GM11168 (cell line): Measurements from ENCODE around the gene TRIM14.

Experiments
- in situ Hi-C: fragments of 300-500 bp; cut with MboI; formaldehyde crosslinking; loops from one replicate; pipeline ENCODE4 v1.12.0; 2022; ENCODE audit warnings: low sequenced_read_pairs; ENCODE audit not compliant: unreplicated experiment

TRIM14 gene, protein sequence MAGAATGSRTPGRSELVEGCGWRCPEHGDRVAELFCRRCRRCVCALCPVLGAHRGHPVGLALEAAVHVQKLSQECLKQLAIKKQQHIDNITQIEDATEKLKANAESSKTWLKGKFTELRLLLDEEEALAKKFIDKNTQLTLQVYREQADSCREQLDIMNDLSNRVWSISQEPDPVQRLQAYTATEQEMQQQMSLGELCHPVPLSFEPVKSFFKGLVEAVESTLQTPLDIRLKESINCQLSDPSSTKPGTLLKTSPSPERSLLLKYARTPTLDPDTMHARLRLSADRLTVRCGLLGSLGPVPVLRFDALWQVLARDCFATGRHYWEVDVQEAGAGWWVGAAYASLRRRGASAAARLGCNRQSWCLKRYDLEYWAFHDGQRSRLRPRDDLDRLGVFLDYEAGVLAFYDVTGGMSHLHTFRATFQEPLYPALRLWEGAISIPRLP

DNA sequence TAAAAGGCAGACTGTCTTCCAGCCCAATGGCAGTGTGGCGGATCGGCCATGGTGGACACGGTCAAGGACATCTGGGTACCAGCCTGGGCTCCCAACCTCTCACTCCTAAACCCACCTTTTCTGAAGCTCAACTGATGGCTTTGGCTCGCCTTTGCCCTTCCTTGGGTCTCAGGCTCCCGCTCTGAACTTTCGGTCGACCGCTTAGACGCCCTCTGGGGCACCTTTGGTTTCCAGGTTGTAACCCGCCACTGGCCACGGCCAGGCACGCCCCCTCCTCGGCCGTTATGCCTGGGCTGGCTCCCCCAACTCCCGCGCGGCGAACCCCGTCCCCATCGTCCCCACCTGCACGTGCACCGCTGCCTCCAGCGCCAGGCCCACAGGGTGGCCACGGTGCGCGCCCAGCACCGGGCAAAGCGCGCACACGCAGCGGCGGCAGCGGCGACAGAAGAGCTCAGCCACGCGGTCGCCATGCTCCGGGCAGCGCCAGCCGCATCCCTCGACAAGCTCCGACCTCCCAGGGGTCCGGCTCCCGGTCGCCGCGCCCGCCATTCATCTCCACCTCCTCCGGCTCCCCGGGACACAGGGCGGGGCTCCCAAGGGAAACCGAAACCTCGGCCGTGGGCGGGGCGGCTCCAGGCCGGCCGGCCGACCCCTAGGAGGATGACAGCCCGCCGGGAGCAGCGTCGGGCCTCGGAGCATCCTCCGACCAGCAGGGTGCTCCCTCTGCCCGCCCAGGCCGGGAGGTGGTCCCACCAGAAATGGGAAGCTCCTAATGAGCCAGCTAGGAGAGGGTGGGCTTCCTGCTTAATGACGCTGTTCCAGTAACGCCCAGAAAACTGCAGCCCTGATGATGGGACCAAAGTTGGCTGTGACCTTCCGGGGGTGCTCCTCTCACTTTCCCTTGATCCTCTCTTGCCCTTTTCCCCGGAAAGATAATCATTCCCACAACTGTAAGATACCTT is at the start of gene TRIM14:
TRIM14 (minus strand) TSS at position 583 of the 962 bp plus-strand sequence; CDS start at position 549, 34 bp downstream.
- in situ Hi-C loops: no loop called here

DNA sequence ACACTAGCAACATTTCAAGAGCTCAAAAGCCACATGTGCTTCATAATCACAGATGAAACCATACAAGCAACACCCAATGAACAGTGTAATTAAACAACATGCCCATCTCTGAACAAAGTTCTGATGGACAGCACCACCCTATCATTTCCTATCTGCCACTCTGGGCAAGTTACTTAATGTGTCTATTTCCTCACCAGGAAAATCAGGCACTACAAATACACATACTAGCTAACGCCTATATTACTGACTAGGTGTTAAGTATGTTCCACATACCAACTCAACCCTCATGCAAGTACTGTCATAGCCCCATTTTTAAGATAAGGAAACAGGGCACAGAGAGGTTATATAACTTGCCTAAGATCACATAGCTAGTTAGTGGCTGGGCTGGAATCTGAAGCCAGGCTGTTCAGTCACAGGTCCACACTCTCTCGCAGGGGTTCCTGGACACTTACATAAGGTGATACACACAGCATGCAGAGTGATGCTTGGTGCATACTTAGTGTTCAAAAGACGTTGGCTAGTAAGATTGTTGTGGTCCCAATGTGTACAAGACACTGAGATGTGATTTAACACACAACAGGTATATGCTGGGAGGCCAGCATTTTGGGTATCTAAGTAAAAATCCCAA is 49.2 kb upstream of the TRIM14 start:
- in situ Hi-C loops: no loop called here

DNA sequence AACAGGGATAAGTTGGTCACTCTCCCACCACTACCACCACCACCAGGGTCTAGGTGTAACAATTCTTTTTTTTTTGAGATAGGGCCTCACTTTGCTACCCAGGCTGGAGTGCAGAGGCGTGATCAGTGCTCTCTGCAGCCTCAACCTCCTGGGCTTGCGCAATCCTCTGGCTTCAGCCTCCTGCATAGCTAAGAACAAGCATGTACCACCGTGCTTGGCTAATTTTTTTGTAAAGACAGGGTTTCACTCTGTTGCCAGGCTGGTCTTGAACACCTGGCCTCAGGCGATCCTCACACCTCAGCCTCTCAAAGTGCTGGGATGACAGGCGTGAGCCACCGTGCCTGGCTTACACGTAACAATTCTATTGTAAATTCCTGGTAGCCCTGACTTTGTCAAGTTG is 45.9 kb upstream of the TRIM14 start:
- in situ Hi-C loops: no loop called here

DNA sequence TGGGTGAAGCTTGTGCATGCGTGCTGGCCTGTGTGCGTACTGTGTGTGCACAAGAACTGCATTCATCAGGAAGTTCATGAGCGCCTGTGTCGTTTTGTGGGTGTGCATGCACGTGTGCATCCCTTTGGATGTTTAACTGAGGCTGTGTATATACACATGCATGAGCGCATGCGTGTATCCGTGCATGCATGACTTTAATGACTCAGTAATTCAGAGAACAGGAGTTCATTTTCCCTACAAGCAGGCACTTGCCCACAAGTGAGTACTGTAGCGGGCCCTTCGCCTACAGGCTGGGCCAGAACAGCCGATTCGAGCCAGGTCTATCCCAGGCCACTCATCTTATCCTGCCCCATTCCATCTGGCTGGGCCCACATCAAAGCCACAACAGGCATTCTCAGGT is 43.6 kb upstream of the TRIM14 start:
- in situ Hi-C loops: no loop called here

DNA sequence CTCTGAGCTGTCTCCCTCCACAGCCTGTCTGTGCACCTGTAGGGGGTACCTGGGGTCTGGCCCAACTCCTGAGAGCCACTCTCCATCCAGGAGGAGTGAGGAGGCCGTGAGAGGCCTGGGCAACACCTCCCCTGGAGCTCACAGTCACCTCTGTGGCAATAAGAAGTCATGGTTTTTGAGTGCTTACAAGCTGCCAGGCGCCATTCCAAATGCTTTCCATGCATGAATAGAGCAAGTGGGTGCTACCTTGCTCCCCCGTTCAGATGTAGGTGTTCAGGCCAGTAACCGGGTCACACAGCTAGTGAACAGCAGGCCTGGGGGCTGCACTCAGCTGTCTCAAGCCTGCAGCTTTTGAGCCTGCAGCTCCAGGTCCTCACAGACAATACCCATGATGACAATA is 42.8 kb upstream of the TRIM14 start:
- in situ Hi-C loops: no loop called here

DNA sequence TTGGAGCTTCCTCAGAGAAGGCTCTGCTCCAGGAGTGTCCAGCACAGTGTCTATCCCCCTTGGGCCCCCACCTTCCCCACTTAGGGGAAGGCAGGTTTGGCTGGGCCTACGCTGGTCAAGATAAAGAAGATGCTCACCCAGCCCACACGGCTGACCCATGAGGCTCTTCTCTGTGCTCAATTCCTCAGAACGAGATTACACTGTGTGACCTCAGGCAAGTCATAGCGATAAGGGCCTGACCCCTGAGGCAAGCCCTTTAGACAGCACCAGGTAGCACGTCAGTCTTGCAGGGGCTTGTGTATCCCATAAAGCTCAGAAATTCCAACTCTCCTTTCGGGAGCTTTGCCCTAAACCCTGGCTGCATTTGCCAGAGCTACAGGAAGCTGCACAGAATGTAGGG is 40.8 kb upstream of the TRIM14 start:
- in situ Hi-C loops: no loop called here

DNA sequence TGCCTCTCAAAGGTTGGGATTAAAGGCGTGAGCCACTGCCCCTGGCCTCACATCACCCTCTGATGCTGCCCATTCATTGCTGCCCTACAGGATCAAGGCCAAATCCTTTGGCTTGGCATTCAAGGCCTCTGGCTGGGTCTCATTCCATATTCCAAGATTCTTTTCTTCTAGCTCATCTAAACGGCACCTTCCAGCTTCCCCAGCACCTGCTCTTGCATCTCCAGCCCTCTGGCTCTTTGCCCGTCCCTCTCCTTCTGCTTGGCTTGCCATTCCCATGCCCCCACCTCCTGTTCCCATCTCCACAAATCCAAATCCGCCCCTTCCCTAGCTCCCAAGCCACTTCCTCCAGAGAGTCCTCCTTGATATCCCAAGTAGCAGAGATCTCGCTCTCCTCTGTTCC is 40.3 kb upstream of the TRIM14 start:
- in situ Hi-C loops: no loop called here

DNA sequence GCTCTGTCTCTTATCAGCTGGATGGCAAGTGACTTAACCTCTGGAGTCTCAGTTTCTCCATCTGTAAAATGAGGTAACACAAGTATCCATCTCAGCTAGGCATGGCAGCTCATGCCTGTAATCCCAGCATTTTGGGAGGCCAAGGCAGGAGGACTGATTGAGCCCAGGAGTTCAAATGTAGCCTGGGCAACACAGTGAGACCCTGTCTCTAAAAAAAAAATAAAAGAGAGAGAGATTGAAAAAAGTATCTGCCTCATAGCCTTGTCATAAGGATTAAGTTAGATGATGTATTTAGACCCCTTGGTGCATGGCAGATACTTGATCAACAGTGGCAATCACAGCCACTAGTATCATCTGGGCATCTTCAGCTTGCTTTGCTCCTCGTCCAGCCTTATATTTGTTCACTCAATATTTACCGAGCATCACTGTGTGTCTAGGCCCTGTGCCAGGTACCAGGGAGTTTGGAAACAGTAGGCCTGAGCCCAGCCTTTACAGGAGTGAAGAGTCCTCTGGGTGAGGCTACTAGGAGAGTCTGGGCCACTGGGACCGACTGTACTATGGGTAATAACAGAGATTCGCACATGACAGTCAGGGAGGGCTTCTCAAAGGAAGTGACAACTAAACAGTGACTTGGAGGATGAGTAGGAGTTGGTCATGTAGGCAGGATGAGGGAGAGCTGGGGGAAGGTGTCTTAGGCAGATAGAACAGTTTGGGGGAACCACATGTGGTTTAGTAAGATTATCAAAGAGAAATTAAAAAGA is 39.2 kb upstream of the TRIM14 start:
- in situ Hi-C loops: no loop called here

DNA sequence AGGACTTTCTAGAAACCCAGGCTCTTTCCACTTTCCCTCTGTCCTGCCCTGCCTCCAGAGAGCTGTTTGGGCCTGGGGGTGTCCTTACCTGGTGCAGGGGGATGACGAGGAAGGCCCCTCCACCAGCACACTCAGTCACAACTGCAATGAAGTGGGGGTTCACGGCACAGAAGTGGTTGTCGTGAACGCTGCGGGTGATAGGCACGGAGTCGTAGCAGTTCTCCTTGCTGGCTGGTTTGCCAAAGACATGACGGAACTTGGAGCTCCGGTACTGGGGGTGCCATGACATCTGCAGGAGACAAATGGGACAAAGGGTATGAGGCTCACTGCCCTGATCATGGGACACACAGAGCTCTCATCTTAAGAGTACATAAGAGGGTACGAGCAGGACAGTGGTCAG is 38.4 kb upstream of the TRIM14 start:
- in situ Hi-C loops: no loop called here

DNA sequence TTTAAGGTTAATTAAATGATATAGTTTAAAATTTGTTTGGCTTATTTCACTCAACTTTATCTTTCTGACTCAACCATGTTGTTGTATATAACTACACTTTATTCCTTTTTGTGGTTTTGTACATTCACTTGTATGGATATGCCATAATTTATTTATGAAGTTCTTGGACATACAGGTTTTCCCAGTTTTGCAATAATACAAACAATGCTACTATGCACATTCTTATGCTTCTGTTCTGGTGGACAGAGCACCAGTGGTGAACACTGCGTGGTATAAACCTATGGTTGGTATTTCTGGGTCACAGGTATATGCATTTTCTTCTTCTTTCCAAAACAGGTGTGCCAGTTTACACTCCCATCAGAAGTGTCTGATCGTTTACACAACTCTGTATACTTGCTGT is 35.7 kb upstream of the TRIM14 start:
- in situ Hi-C loops: no loop called here

DNA sequence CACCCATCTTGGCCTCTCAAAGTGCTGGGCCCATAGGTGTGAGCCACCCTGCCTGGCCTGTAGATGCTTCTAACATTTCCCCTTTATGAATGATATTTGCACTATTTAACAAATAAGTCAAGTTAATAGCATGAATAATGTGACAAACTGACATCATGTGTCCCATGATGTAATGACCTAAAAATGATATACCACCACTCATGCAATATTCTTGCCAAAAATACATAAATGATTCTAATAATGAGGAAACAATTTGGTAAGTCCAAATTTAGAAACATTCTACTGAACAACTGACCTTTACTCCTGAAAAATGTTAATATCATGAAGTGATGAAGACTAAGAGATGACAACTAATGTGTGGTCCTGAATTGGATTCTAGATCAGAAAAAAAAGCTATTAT is 33.5 kb upstream of the TRIM14 start:
- in situ Hi-C loops: no loop called here

DNA sequence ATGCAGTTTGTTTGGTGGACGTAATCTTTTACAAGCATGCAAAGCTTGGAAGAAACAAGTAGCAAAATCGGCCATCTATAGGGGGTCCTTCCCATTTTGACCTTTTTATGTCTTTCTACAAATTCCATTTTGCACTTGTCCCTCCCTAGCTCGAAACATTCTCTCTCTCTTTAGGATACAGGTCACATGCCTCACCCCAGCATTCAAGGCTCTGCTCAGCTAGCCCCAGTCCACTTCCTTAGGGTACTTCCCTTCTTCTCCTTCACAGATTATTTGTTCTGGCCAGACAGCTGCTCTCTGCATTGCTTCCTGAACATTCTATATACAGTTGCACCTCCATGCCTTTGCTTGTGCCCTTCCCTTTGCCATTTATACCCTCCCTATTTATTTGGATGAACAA is 31.7 kb upstream of the TRIM14 start:
- in situ Hi-C loops: no loop called here

DNA sequence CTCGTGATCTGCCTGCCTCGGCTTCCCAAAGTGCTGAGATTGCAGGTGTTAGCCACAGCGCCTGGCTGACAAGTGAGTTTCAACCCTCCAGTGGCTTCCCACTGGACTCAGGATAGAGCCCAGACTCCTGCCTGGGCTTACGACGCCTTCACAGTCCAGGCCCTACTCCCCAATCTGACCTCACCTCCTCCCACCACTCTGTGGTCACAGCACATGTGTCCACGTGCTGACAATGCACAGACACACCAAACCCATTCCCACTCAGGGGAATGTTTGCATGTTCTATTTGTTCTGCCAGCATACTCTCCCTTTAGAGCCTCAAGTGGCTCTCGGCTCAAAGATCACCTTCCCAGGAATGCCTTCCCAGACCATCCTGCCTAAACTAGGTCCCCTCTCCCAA is 31.1 kb upstream of the TRIM14 start:
- in situ Hi-C loops: no loop called here

DNA sequence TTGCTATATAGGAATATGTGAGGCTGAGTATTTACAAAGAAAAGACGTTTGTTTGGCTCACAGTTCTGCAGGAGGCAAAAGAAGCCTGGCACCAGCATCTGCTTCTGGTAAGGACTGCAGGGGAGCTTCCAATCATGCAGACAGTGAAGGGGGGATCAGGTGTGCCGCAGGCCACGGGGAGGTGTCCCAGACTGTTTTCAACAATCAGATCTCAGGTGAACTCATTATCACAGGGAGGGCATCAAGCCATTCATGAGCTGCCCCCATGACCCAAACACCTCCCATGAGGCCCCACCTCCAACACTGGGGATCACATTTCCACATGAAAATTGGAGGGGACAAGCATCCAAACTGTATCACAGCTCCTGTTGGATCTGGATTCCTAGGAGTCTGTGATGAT is 30.4 kb upstream of the TRIM14 start:
- in situ Hi-C loops: no loop called here

DNA sequence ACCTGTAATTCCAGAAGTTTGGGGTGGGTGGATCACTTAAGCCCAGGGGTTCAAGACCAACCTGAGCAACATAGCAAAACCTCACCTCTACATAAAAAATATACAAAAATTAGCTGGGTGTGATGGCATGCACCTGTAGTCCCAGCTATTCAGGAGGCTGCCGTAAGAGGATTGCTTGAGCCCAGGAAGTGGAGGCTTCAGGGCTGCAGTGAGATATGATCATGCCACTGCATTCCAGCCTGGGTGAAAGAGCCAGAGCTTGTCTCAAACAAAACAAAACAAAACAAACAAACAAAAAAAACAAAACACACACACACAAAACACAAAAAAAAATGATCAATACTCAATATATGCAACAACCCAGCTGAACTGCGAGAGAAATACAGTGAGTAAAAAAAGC is 29.5 kb upstream of the TRIM14 start:
- in situ Hi-C loops: no loop called here

DNA sequence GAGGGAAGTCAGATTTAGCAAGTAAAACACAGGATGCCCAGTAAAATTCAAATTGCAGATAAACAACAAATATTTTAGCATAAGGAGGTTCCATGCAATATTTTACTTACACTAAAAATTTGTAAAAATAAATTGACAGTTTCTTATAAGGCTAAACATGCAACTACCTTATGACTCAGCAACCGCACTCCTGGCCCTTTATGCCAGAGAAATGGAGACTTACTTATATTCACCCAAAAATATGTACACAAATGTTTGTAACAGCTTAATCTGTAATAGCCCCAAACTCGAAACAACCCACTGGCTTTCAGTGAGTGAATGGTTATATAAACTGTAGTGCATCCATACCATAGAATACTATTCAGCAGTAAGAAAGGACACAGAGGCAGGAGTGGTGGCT is 28.6 kb upstream of the TRIM14 start:
- in situ Hi-C loops: no loop called here

DNA sequence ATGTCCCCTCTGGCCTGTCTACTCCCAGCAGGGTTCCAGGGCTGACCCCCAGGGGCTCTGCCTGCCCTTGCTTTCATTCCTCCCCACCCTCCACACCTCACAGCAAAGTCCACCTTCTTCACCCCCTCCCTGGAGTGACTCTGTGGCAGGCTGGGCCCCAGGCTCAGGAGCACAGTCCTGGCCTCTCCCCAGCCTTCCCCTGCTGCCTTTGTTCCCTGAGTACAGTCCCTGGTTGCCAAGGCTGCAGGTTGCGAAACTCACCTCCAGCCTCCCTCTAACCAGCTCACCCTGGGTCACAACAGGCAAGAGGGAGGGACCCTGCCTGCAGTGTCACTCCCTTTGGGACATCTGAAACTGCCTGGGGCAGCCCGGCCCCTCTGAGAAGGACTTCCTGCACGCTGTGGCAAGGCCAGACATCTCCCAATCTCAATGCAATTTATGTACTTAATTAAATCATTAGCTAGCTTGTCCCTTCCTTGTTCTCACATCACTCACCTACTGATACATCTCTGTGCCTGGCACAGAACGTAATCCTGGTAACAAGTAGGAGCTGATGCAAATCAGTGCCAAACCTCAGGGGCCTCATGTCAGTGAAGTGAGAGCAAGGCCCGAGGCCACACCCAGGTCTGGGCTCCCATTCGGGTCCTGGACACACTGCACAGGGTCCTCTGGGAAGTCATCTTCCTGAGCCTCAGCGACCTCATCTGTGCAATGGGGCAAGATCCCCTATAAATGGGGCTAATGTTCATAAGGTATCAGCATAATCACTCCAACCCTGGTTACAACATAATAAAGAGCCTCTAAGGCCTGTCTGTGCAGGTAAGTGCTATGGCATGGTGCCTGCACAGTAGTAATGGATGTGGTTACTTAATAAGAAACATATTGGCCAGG is 27.3 kb upstream of the TRIM14 start:
- in situ Hi-C loops: no loop called here

DNA sequence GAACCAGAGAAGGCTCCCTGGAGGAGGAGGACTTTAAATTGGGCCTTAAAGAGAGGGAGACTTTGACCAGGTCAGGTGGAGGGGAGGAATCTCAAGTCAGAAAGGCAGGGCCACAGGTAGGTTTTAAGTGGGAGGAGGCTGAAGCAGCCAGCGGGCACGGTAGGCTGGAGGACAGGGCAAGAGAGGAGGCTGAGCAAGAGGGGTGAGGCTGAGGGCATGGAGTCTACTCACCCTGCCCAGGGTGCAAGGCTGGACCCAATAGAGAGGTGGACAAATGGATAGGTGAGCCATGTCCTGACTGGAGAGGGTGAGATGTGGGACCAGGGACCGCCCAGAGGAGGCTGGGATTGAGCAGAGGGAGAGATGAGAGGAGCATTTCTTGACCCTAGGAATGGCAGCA is 25.6 kb upstream of the TRIM14 start:
- in situ Hi-C loops: no loop called here

DNA sequence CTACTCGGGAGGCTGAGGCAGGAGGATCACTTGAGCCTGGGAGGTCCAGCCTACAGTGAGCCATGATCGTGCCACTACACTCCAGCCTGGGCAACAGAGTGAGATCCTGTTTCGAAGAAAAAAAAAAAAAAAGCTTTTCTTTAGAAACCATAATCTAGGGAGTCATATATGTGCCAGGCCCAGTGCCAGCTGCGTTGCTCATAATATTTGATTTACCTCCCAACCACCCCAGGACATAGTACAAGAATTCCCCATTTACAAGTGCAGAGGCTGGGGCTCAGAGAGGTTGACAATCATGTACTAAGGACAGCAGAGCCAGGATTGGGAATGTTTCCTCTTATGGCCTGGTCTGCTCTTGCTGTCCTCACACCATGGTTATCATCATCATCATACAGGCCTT is 25.1 kb upstream of the TRIM14 start:
- in situ Hi-C loops: no loop called here
